Liver (tissue), 9 donors: ENCODE measurements around the gene PLPP3. TPM values are rescaled to one million over a fixed set of nuclear protein-coding genes. Genes with fewer than 3 reads are reported as not detected.
A peak's percentile ranks its signal among the peaks of the same experiment; 100 is the strongest.

Source experiments
- DNase-seq: peaks from one replicate; pipeline ENCODE4 v3.0.0-alpha.2; 2017; ENCODE audit warnings: low spot score
- H3K27ac ChIP-seq, 2 donors: one replicate each; pipeline ENCODE4 v1.7.0; 2013; ENCODE audit warnings: inconsistent platforms in 2 of 2, low read length in 2 of 2, control low read depth in 1 of 2, low read depth in 1 of 2, mild to moderate bottlenecking in 1 of 2
- H3K27me3 ChIP-seq, 4 donors: one replicate each; pipeline versions ENCODE4 v1.6.1 to v1.7.0; 2013; ENCODE audit warnings: low read length in 3 of 4, inconsistent platforms in 1 of 4, mild to moderate bottlenecking in 1 of 4, moderate library complexity in 1 of 4; ENCODE audit not compliant: control insufficient read depth in 4 of 4, insufficient read depth in 4 of 4
- H3K36me3 ChIP-seq, 4 donors: one replicate each; pipeline versions ENCODE4 v1.6.1 to v1.7.0; 2013; ENCODE audit warnings: low read length in 3 of 4, mild to moderate bottlenecking in 3 of 4, low read depth in 1 of 4, moderate library complexity in 1 of 4; ENCODE audit not compliant: control insufficient read depth in 4 of 4, insufficient read depth in 3 of 4
- H3K4me1 ChIP-seq, 4 donors: one replicate each; pipeline versions ENCODE4 v1.6.1 to v1.7.0; 2013; ENCODE audit warnings: low read length in 3 of 4, mild to moderate bottlenecking in 3 of 4, moderate library complexity in 1 of 4; ENCODE audit not compliant: control insufficient read depth in 4 of 4, insufficient read depth in 4 of 4
- H3K4me3 ChIP-seq, 3 donors: one replicate each; pipeline versions ENCODE4 v1.6.1 to v1.7.0; 2013; ENCODE audit warnings: low read length in 3 of 3, control low read depth in 1 of 3, low read depth in 1 of 3, mild to moderate bottlenecking in 1 of 3
- H3K9ac ChIP-seq, 2 donors: one replicate each; pipeline ENCODE4 v1.7.0; 2013; ENCODE audit warnings: low read length in 2 of 2, mild to moderate bottlenecking in 2 of 2, moderate library complexity in 2 of 2, control low read depth in 1 of 2, low read depth in 1 of 2
- H3K9me3 ChIP-seq, 4 donors: one replicate each; pipeline versions ENCODE4 v1.6.1 to v1.7.0; 2013; ENCODE audit warnings: low read length in 3 of 4; ENCODE audit not compliant: control insufficient read depth in 4 of 4
- ATF3 ChIP-seq: IDR thresholded peaks from 2 replicates; pipeline ENCODE4 v1.6.1; 2016; ENCODE audit warnings: antibody characterized with exemption
- CTCF ChIP-seq: fragments of 150-350 bp; IDR thresholded peaks from 2 replicates; pipeline ENCODE4 v1.5.1; 2017; ENCODE audit warnings: improper control_type of control experiment, low read depth, low read length; ENCODE audit not compliant: missing input control
- EGR1 ChIP-seq, 2 donors: IDR thresholded peaks; 2 replicates each; pipeline ENCODE4 v1.6.1; 2016 to 2018; ENCODE audit warnings: antibody characterized with exemption in 2 of 2, low read depth in 2 of 2
- FOXA1 ChIP-seq: IDR thresholded peaks from 2 replicates; pipeline ENCODE4 v1.6.1; 2016; ENCODE audit warnings: antibody characterized with exemption
- FOXA2 ChIP-seq: IDR thresholded peaks from 2 replicates; pipeline ENCODE4 v1.6.1; 2016; ENCODE audit warnings: antibody characterized with exemption
- GABPA ChIP-seq, 2 donors: IDR thresholded peaks in 1 of 2; conservative IDR thresholded peaks in 1 of 2; 2 replicates each; pipeline ENCODE4 v1.6.1; 2016; ENCODE audit warnings: antibody characterized with exemption in 2 of 2, mild to moderate bottlenecking in 1 of 2, moderate library complexity in 1 of 2
- HNF4A ChIP-seq, 2 donors: conservative IDR thresholded peaks; 2 replicates each; pipeline ENCODE4 v1.6.1; 2016; ENCODE audit warnings: antibody characterized with exemption in 2 of 2, mild to moderate bottlenecking in 2 of 2
- HNF4G ChIP-seq: IDR thresholded peaks from 2 replicates; pipeline ENCODE4 v1.6.1; 2016; ENCODE audit warnings: antibody characterized with exemption
- JUND ChIP-seq, 2 donors: IDR thresholded peaks; 2 replicates each; pipeline ENCODE4 v1.6.1; 2016; ENCODE audit warnings: antibody characterized with exemption in 2 of 2
- NR2F2 ChIP-seq: IDR thresholded peaks from 2 replicates; pipeline ENCODE4 v1.6.1; 2016; ENCODE audit warnings: antibody characterized with exemption
- RAD21 ChIP-seq, 2 donors: IDR thresholded peaks; 2 replicates each; pipeline ENCODE4 v1.6.1; 2016; ENCODE audit warnings: antibody characterized with exemption in 2 of 2, mild to moderate bottlenecking in 2 of 2
- RXRA ChIP-seq, 2 donors: IDR thresholded peaks; 2 replicates each; pipeline ENCODE4 v1.6.1; 2017 to 2018; ENCODE audit warnings: antibody characterized with exemption in 2 of 2, mild to moderate bottlenecking in 1 of 2
- SP1 ChIP-seq: IDR thresholded peaks from 2 replicates; pipeline ENCODE4 v1.6.1; 2018; ENCODE audit warnings: antibody characterized with exemption, mild to moderate bottlenecking
- TAF1 ChIP-seq: conservative IDR thresholded peaks from 2 replicates; pipeline ENCODE4 v1.6.1; 2016; ENCODE audit warnings: antibody characterized with exemption, mild to moderate bottlenecking
- YY1 ChIP-seq: IDR thresholded peaks from 2 replicates; pipeline ENCODE4 v1.6.1; 2016; ENCODE audit warnings: antibody characterized with exemption, mild to moderate bottlenecking
- WGBS: extraction: QIAGEN DNeasy Blood & Tissue Kit; methylation state at CpG from one replicate; pipeline ENCODE4 v1.1.7; 2013; 5-methylcytosine and 5-hydroxymethylcytosine counted together
- polyA plus RNA-seq, 2 donors: library from polyadenylated mRNA; stranded (reverse) in 1 of 2; unstranded in 1 of 2; fragments of 200-250 nt in 1 of 2; fragments of >200 nt in 1 of 2; fragmentation: Nextera tagmentation in 1 of 2; extraction: Ambion mirVana in 1 of 2; gene quantifications; one replicate each; pipeline versions ENCODE4 v1.2.1 to v1.2.3, GENCODE V29; 2013 to 2015
- total RNA-seq, 2 donors: library from RNA; depleted of rRNA; stranded (reverse); fragments of >200 nt; gene quantifications; one replicate each; pipeline ENCODE4 v1.2.3, GENCODE V29; 2014
- TF ChIP-seq, protein P1 (sequence below): IDR thresholded peaks from 2 replicates; pipeline ENCODE4 v1.6.1; 2016; ENCODE audit warnings: antibody characterized with exemption, mild to moderate bottlenecking
- TF ChIP-seq, protein P2 (sequence below): IDR thresholded peaks from 2 replicates; pipeline ENCODE4 v1.6.1; 2016; ENCODE audit warnings: antibody characterized with exemption
- donor health status: healthy.
- donor health status: healthy.
- donor health status: healthy.
- donor health status: healthy.
- donor health status: healthy.

Gene PLPP3
- total and polyA plus RNA-seq, 4 donors = 46.1 to 91.2 (median 67.6) TPM

DNA sequence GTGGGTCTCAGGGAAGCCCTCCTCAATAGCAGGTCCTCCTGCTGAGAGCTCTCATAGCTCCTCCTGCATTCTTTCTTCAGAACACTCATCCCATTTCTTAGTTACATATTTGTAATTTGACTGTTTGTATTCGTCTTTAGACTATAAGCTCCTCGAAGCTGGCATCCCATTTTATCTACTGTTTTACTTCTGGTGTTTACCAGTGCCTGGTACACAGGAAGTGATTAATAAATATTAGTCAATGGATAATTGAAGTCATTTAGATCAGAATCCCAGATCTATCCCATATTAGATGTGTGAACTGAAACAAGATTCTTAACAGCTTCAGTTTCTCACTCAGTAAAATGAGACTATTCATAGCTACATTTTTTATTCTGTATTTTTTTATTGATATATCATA, 88.7 kb downstream of the PLPP3 start:
- H3K36me3 ChIP-seq = peaks cover 4 to 18% (median 13%) of the 10 kb centered on the region in 4 donors
- no peaks in the 10 kb centered on the region for H3K9me3 ChIP-seq
- peaks cover 9 to 28% (median 20%) of the 10 kb centered on the region in 4 donors for H3K4me1 ChIP-seq
- 57% methylated on average over 2 of the region's 2 CpGs for WGBS
- no peak overlapping the region for H3K9ac ChIP-seq
- no peaks in the 10 kb centered on the region for H3K27me3 ChIP-seq
- peak overlapping the region; percentile 49 to 84 for H3K27ac ChIP-seq
- no peak overlapping the region for H3K4me3 ChIP-seq
- TF ChIP-seq FOXA2 = no peak
- TF ChIP-seq, protein P1, sequence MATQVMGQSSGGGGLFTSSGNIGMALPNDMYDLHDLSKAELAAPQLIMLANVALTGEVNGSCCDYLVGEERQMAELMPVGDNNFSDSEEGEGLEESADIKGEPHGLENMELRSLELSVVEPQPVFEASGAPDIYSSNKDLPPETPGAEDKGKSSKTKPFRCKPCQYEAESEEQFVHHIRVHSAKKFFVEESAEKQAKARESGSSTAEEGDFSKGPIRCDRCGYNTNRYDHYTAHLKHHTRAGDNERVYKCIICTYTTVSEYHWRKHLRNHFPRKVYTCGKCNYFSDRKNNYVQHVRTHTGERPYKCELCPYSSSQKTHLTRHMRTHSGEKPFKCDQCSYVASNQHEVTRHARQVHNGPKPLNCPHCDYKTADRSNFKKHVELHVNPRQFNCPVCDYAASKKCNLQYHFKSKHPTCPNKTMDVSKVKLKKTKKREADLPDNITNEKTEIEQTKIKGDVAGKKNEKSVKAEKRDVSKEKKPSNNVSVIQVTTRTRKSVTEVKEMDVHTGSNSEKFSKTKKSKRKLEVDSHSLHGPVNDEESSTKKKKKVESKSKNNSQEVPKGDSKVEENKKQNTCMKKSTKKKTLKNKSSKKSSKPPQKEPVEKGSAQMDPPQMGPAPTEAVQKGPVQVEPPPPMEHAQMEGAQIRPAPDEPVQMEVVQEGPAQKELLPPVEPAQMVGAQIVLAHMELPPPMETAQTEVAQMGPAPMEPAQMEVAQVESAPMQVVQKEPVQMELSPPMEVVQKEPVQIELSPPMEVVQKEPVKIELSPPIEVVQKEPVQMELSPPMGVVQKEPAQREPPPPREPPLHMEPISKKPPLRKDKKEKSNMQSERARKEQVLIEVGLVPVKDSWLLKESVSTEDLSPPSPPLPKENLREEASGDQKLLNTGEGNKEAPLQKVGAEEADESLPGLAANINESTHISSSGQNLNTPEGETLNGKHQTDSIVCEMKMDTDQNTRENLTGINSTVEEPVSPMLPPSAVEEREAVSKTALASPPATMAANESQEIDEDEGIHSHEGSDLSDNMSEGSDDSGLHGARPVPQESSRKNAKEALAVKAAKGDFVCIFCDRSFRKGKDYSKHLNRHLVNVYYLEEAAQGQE = no peak
- no peak for TF ChIP-seq HNF4G
- TF ChIP-seq HNF4A (conservative IDR thresholded peaks at IDR 0.05) = no peak
- TF ChIP-seq NR2F2 = no peak
- TF ChIP-seq RAD21 (IDR thresholded peaks at IDR 0.05) = no peak
- no peak for TF ChIP-seq TAF1
- TF ChIP-seq JUND (IDR thresholded peaks at IDR 0.05) = no peak
- no peak for TF ChIP-seq FOXA1
- no peak for TF ChIP-seq CTCF
- DNase-seq = no peak

GRCh38 chr1:56489695-56490094, 89.7 kb downstream of the PLPP3 start:
- no peak for DNase-seq
- H3K4me3 ChIP-seq = no peak overlapping the region
- peaks cover 6 to 22% (median 16%) of the 10 kb centered on the region in 4 donors for H3K4me1 ChIP-seq
- peak overlapping the region in 1 of 2 donors; percentile 28 for H3K27ac ChIP-seq
- no peak for TF ChIP-seq RXRA (IDR thresholded peaks at IDR 0.05)
- no peak for TF ChIP-seq RAD21 (IDR thresholded peaks at IDR 0.05)
- no peak for TF ChIP-seq ATF3
- no peak for TF ChIP-seq YY1
- no peak for TF ChIP-seq JUND (IDR thresholded peaks at IDR 0.05)
- no peak for TF ChIP-seq NR2F2
- no peak for TF ChIP-seq FOXA1
- TF ChIP-seq CTCF = no peak
- TF ChIP-seq, protein P1 = no peak
- TF ChIP-seq GABPA (IDR thresholded peaks at IDR 0.05 in 1 of 2, conservative IDR thresholded peaks at IDR 0.05 in 1 of 2) = no peak
- no peak for TF ChIP-seq SP1
- no peak for TF ChIP-seq EGR1 (IDR thresholded peaks at IDR 0.05; ENCODE audit: low read depth in 2 of 2)
- TF ChIP-seq, protein P2, sequence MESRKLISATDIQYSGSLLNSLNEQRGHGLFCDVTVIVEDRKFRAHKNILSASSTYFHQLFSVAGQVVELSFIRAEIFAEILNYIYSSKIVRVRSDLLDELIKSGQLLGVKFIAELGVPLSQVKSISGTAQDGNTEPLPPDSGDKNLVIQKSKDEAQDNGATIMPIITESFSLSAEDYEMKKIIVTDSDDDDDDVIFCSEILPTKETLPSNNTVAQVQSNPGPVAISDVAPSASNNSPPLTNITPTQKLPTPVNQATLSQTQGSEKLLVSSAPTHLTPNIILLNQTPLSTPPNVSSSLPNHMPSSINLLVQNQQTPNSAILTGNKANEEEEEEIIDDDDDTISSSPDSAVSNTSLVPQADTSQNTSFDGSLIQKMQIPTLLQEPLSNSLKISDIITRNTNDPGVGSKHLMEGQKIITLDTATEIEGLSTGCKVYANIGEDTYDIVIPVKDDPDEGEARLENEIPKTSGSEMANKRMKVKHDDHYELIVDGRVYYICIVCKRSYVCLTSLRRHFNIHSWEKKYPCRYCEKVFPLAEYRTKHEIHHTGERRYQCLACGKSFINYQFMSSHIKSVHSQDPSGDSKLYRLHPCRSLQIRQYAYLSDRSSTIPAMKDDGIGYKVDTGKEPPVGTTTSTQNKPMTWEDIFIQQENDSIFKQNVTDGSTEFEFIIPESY = no peak
- TF ChIP-seq HNF4G = no peak
- no peak for TF ChIP-seq HNF4A (conservative IDR thresholded peaks at IDR 0.05)
- TF ChIP-seq TAF1 = no peak
- TF ChIP-seq FOXA2 = no peak
- no peaks in the 10 kb centered on the region for H3K9me3 ChIP-seq
- peaks cover 0 to 12% (median 7%) of the 10 kb centered on the region in 4 donors for H3K36me3 ChIP-seq
- H3K9ac ChIP-seq = no peak overlapping the region
- H3K27me3 ChIP-seq = no peaks in the 10 kb centered on the region
- WGBS = 81% methylated on average over 8 of the region's 8 CpGs
